ENCODE data around the gene SELENON. TPM values are rescaled to one million over a fixed set of nuclear protein-coding genes. Genes with fewer than 3 reads are reported as not detected.

SELENON gene
- total RNA-seq, 4 donors from 2014 or later, result 26.0 to 57.3 (median 53.6) TPM

GRCh38 chr1:25765923-25766589, 33.9 kb upstream of the SELENON start:
- TF ChIP-seq, protein P1, sequence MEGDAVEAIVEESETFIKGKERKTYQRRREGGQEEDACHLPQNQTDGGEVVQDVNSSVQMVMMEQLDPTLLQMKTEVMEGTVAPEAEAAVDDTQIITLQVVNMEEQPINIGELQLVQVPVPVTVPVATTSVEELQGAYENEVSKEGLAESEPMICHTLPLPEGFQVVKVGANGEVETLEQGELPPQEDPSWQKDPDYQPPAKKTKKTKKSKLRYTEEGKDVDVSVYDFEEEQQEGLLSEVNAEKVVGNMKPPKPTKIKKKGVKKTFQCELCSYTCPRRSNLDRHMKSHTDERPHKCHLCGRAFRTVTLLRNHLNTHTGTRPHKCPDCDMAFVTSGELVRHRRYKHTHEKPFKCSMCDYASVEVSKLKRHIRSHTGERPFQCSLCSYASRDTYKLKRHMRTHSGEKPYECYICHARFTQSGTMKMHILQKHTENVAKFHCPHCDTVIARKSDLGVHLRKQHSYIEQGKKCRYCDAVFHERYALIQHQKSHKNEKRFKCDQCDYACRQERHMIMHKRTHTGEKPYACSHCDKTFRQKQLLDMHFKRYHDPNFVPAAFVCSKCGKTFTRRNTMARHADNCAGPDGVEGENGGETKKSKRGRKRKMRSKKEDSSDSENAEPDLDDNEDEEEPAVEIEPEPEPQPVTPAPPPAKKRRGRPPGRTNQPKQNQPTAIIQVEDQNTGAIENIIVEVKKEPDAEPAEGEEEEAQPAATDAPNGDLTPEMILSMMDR (IDR thresholded peaks at IDR 0.05), result no peak
- ATAC-seq (ENCODE audit: low FRiP score) (no peak), DNase-seq (ENCODE audit: low spot score) (no peak)

DNA sequence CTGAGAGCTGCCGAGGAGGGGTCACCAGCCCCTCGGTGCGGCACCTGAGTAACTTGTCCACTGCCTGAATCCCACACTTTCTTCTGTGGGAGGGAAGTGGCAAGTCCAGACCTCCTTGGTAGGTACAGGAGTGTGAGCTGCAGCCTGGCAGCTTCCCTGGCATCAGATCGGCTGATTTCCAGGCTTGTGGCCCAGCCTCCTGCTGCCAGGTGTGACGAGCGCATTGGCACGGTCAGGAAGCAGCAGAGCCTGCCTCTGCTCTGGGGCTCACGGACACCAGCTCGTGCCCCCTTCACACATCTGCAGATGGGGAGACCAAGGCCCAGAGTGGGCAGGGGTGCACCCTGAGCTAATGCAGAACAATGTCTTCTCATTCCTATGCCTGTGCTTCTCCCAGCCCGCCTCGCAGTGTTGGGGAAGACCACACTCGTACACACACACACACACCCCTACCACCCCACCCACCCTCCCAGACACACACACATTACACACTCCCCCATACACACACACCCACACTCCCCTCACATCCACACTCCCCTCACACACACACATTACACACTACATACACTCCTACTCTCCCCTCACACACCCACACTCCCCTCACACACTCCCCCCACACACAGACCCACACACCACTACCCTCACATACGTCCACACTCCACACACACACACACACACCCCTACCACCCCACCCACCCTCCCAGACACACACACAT, 33.1 kb upstream of the SELENON start:
- no peak for DNase-seq (ENCODE audit: low spot score)
- no peak for ATAC-seq (ENCODE audit: low FRiP score)
- TF ChIP-seq, protein P1 (IDR thresholded peaks at IDR 0.05), result no peak

GRCh38 chr1:25767437-25767770, 32.6 kb upstream of the SELENON start:
- no peak for DNase-seq (ENCODE audit: low spot score)
- ATAC-seq (ENCODE audit: low FRiP score), result no peak
- TF ChIP-seq, protein P1 (IDR thresholded peaks at IDR 0.05), result no peak

GRCh38 chr1:25768999-25769398, 31.0 kb upstream of the SELENON start:
- TF ChIP-seq, protein P1 (IDR thresholded peaks at IDR 0.05), result no peak
- ATAC-seq (ENCODE audit: low FRiP score), result no peak
- DNase-seq (ENCODE audit: low spot score), result no peak

GRCh38 chr1:25769625-25770383, 30.2 kb upstream of the SELENON start:
- ATAC-seq (ENCODE audit: low FRiP score), result no peak
- DNase-seq (ENCODE audit: low spot score), result no peak
- TF ChIP-seq, protein P1 (IDR thresholded peaks at IDR 0.05), result no peak

- TF ChIP-seq, protein P1 (IDR thresholded peaks at IDR 0.05), result no peak
- no peak for DNase-seq (ENCODE audit: low spot score)
- ATAC-seq (ENCODE audit: low FRiP score), result no peak
Observed at GRCh38 chr1:25770541-25771220, 29.3 kb upstream of the SELENON start.

Measured in omental fat pad (tissue), 4 donors.